ENCODE results near the gene XPO6. TPM values are rescaled to one million over a fixed set of nuclear protein-coding genes. Genes with fewer than 3 reads are reported as not detected.
A peak's percentile ranks its signal among the peaks of the same experiment; 100 is the strongest.

The XPO6 gene
- total RNA-seq, 1 experiment from 2014 or later, result 124 TPM

DNA sequence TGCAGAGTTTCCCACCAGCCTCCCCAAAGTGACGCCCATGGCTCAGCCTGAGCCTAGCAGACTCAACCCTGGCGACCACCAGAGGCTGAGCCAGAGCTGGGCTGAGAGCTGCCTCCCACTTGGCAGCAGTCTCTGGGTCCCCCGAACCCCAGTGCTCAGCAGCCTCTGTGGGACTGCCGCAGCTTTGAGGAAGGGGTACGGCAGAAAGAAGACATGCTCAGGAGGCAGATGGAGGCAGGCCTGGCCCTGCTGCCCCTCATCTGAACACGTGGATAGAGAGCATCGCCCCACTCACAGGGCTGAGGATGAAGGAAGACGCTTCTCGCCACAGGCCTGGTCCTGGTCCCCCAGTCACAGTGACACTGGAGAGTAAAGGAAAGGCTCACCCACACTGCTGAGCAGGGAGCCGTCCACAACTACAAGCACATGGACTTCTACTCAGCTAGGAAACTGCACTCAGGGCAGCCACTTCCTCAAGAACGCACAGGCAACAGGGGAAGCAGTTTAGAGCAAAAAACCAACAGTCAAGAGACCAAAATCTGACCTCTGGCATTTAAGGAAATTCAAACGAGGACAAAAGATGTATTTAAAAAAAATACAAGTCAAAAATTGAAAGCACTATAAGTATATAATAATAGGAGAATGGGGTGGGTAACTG is 103.0 kb downstream of the XPO6 start:
- Histone ChIP-seq H4K20me1 (ENCODE audit: control insufficient read depth, insufficient read depth, insufficient read length) (no peaks in the 10 kb centered on the region), H2BK15ac (ENCODE audit: low read depth, low read length) (no peak overlapping the region), H2BK20ac (ENCODE audit: low read depth, low read length, poor library complexity, severe bottlenecking) (no peak overlapping the region), H4K5ac (ENCODE audit: insufficient read length, low read depth, low read length) (no peak overlapping the region), H3K4me2 (ENCODE audit: insufficient read depth, insufficient read length, low read length) (no peak overlapping the region), H2BK5ac (ENCODE audit: insufficient read length, low read length) (no peak overlapping the region), H3K4ac (ENCODE audit: low read depth, low read length) (no peak overlapping the region), H3K27ac (ENCODE audit: insufficient read length, low read depth, low read length) (no peak overlapping the region), H2BK12ac (ENCODE audit: insufficient read length, low read depth, low read length) (no peak overlapping the region), H3K14ac (ENCODE audit: insufficient read depth, low read length) (no peak overlapping the region), H2AK5ac (ENCODE audit: insufficient read length, low read length) (no peak overlapping the region), H3T11ph (ENCODE audit: low read length) (no peak overlapping the region), H2AFZ (ENCODE audit: low read length) (no peak overlapping the region), H4K91ac (ENCODE audit: insufficient read length, low read depth, low read length) (no peak overlapping the region), H3K23ac (ENCODE audit: insufficient read length, low read depth, low read length) (no peak overlapping the region), H3K23me2 (ENCODE audit: insufficient read length, low read depth, low read length, poor library complexity, severe bottlenecking) (no peaks in the 10 kb centered on the region), H3K79me2 (ENCODE audit: insufficient read depth, low read length) (no peaks in the 10 kb centered on the region), H4K8ac (replicated peaks; ENCODE audit: insufficient read length, low read depth, low read length) (no peak overlapping the region), H2BK120ac (ENCODE audit: low read depth, low read length, poor library complexity, severe bottlenecking) (no peak overlapping the region), H3K9ac (ENCODE audit: extremely low read depth, insufficient read length, low read length) (no peak overlapping the region), H3K27me3 (ENCODE audit: insufficient read depth, low read length) (no peaks in the 10 kb centered on the region), H3K9me3 (ENCODE audit: control insufficient read depth, low read depth, low read length) (no peaks in the 10 kb centered on the region), H3K4me1 (ENCODE audit: insufficient read depth, low read length) (no peaks in the 10 kb centered on the region), H3K56ac (ENCODE audit: insufficient read length, low read depth, low read length) (no peak overlapping the region), H3K18ac (ENCODE audit: insufficient read length, low read depth, low read length) (no peak overlapping the region), H3K79me1 (ENCODE audit: insufficient read depth, low read depth, low read length, poor library complexity, severe bottlenecking) (no peaks in the 10 kb centered on the region)
- no peak for DNase-seq
- Mint-ChIP-seq H3K27ac (peak overlapping the region in 1 of 3 experiments; percentile 49; a peak in 1 of 7 replicates), H3K36me3 (ENCODE audit: insufficient read depth in 1 of 3, low read depth in 3 of 3) (peaks cover 42 to 94% (median 87%) of the 10 kb centered on the region in 3 experiments), H3K4me1 (no peaks in the 10 kb centered on the region), H3K9me3 (no peaks in the 10 kb centered on the region), H3K27me3 (ENCODE audit: low read depth) (no peaks in the 10 kb centered on the region), H3K4me3 (no peak overlapping the region)
- TF ChIP-seq, protein P1, sequence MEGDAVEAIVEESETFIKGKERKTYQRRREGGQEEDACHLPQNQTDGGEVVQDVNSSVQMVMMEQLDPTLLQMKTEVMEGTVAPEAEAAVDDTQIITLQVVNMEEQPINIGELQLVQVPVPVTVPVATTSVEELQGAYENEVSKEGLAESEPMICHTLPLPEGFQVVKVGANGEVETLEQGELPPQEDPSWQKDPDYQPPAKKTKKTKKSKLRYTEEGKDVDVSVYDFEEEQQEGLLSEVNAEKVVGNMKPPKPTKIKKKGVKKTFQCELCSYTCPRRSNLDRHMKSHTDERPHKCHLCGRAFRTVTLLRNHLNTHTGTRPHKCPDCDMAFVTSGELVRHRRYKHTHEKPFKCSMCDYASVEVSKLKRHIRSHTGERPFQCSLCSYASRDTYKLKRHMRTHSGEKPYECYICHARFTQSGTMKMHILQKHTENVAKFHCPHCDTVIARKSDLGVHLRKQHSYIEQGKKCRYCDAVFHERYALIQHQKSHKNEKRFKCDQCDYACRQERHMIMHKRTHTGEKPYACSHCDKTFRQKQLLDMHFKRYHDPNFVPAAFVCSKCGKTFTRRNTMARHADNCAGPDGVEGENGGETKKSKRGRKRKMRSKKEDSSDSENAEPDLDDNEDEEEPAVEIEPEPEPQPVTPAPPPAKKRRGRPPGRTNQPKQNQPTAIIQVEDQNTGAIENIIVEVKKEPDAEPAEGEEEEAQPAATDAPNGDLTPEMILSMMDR (conservative IDR thresholded peaks at IDR 0.05), result no peak
- WGBS (ENCODE audit: extremely low coverage, insufficient read length, low lambda C conversion rate), result no CpG with 5 or more reads among the region's 12 CpGs

Data from H9 (cell line).